BE2C (cell line): ENCODE data around the gene SLC43A1.

ENCODE experiments used
- DNase-seq: peaks from one replicate; pipeline ENCODE4 v3.0.0-alpha.2; 2020
- H3K27me3 ChIP-seq: fragments of 250-450 bp; sonication (Bioruptor Pico); 2 replicates; pipeline ENCODE4 v1.5.1; 2020; ENCODE audit warnings: mild to moderate bottlenecking
- H3K36me3 ChIP-seq: fragments of 250-450 bp; sonication (Bioruptor Pico); 2 replicates; pipeline ENCODE4 v1.5.1; 2020; ENCODE audit warnings: mild to moderate bottlenecking
- H3K4me1 ChIP-seq: fragments of 250-450 bp; sonication (Bioruptor Pico); 2 replicates; pipeline ENCODE4 v1.5.1; 2020
- H3K4me3 ChIP-seq: 2 replicates; pipeline ENCODE4 v1.5.1; 2011; ENCODE audit warnings: low read depth, low read length
- H3K9me3 ChIP-seq: fragments of 250-450 bp; sonication (Bioruptor Pico); 2 replicates; pipeline ENCODE4 v1.5.1; 2020
- CTCF ChIP-seq: IDR thresholded peaks from 2 replicates; pipeline ENCODE4 v1.5.1; 2012; ENCODE audit warnings: mild to moderate bottlenecking, low read depth, low read length

Gene SLC43A1

GRCh38 chr11:57462597-57462996 is 52.9 kb downstream of the SLC43A1 start:
- no peak for TF ChIP-seq CTCF
- Histone ChIP-seq H3K4me1 (no peaks in the 10 kb centered on the region), H3K4me3 (no peak overlapping the region), H3K36me3 (no peaks in the 10 kb centered on the region), H3K9me3 (no peaks in the 10 kb centered on the region), H3K27me3 (peaks cover 33% of the 10 kb centered on the region)
- no peak for DNase-seq

GRCh38 chr11:57461841-57462489 is 53.5 kb downstream of the SLC43A1 start:
- no peak for DNase-seq
- H3K9me3 ChIP-seq: no peaks in the 10 kb centered on the region
- no peak for TF ChIP-seq CTCF
- H3K4me1 ChIP-seq: no peaks in the 10 kb centered on the region
- H3K4me3 ChIP-seq: no peak overlapping the region
- peaks cover 34% of the 10 kb centered on the region for H3K27me3 ChIP-seq
- H3K36me3 ChIP-seq: no peaks in the 10 kb centered on the region

- no peak overlapping the region for H3K4me3 ChIP-seq
- no peak for DNase-seq
- peaks cover 34% of the 10 kb centered on the region for H3K27me3 ChIP-seq
- H3K4me1 ChIP-seq: no peaks in the 10 kb centered on the region
- no peak for TF ChIP-seq CTCF
- H3K9me3 ChIP-seq: no peaks in the 10 kb centered on the region
- H3K36me3 ChIP-seq: no peaks in the 10 kb centered on the region
Observed at GRCh38 chr11:57460758-57461749, 54.4 kb downstream of the SLC43A1 start.

GRCh38 chr11:57460022-57460757 is 55.3 kb downstream of the SLC43A1 start, which contains the start of gene RTN4RL2:
TSS of gene RTN4RL2 (plus strand) at chr11:57460528. CDS start at chr11:57460866, 338 bp downstream.
- peaks cover 34% of the 10 kb centered on the region for H3K27me3 ChIP-seq

More at GRCh38 chr11:57460022-57460757, 55.3 kb downstream of the SLC43A1 start, which contains the start of gene RTN4RL2:
- H3K9me3 ChIP-seq: no peaks in the 10 kb centered on the region
- TF ChIP-seq CTCF: no peak
- peak within 1 kb of the TSS; percentile 20 for H3K4me3 ChIP-seq
- DNase-seq: peak; percentile 47
- no peaks in the 10 kb centered on the region for H3K36me3 ChIP-seq
- H3K4me1 ChIP-seq: no peaks in the 10 kb centered on the region
